HEK293 (cell line): ENCODE measurements around the gene CALHM3.

Experiments
- SETDB1 ChIP-seq: IDR thresholded peaks from one replicate; pipeline ENCODE4 v1.6.1; 2017; ENCODE audit warnings: mild to moderate bottlenecking, low read length, moderate library complexity, mixed read lengths; ENCODE audit not compliant: insufficient read length
- YY1 ChIP-seq: fragments of 450-650 bp; formaldehyde crosslinking; IDR thresholded peaks from 2 replicates; pipeline ENCODE4 v1.5.1; 2018; ENCODE audit warnings: missing biosample characterization, missing genetic modification characterization
- ZNF132 ChIP-seq: fragments of 450-650 bp; formaldehyde crosslinking; IDR thresholded peaks from 2 replicates; pipeline ENCODE4 v1.5.1; 2017; ENCODE audit warnings: missing biosample characterization, missing genetic modification characterization, borderline replicate concordance
- ZNF48 ChIP-seq: fragments of 450-650 bp; formaldehyde crosslinking; IDR thresholded peaks from 2 replicates; pipeline ENCODE4 v1.5.1; 2016; ENCODE audit warnings: missing biosample characterization, missing genetic modification characterization
- ZNF521 ChIP-seq: fragments of 450-650 bp; formaldehyde crosslinking; IDR thresholded peaks from 2 replicates; pipeline ENCODE4 v1.5.1; 2017; ENCODE audit warnings: missing biosample characterization, mild to moderate bottlenecking, missing genetic modification characterization
- ZNF561 ChIP-seq: fragments of 450-650 bp; IDR thresholded peaks from 2 replicates; pipeline ENCODE4 v1.5.1; 2018; ENCODE audit warnings: missing biosample characterization, missing genetic modification characterization, borderline replicate concordance
- ZNF747 ChIP-seq: fragments of 450-650 bp; formaldehyde crosslinking; IDR thresholded peaks from 2 replicates; pipeline ENCODE4 v1.5.1; 2016; ENCODE audit warnings: missing biosample characterization, missing genetic modification characterization
- ZNF76 ChIP-seq: fragments of 450-650 bp; formaldehyde crosslinking; IDR thresholded peaks from 2 replicates; pipeline ENCODE4; 2016; ENCODE audit warnings: low read depth, missing biosample characterization, missing genetic modification characterization, borderline replicate concordance
- TF ChIP-seq, protein P1 (sequence below): fragments of 450-650 bp; formaldehyde crosslinking; IDR thresholded peaks from 2 replicates; pipeline ENCODE4 v1.5.1; 2016; ENCODE audit warnings: missing biosample characterization, missing genetic modification characterization
- TF ChIP-seq, protein P2 (sequence below): fragments of 450-650 bp; formaldehyde crosslinking; IDR thresholded peaks from 2 replicates; pipeline ENCODE4 v1.5.1; 2016; ENCODE audit warnings: missing biosample characterization, missing genetic modification characterization
- TF ChIP-seq, protein P3 (sequence below): fragments of 450-650 bp; formaldehyde crosslinking; IDR thresholded peaks from 2 replicates; pipeline ENCODE4 v1.5.1; 2016; ENCODE audit warnings: missing biosample characterization, missing genetic modification characterization
- TF ChIP-seq, protein P4 (sequence below): fragments of 450-650 bp; formaldehyde crosslinking; IDR thresholded peaks from 2 replicates; pipeline ENCODE4 v1.5.1; 2016; ENCODE audit warnings: missing biosample characterization, missing genetic modification characterization
- TF ChIP-seq, protein P5 (sequence below): fragments of 450-650 bp; formaldehyde crosslinking; IDR thresholded peaks from 2 replicates; pipeline ENCODE4 v1.5.1; 2016; ENCODE audit warnings: missing biosample characterization, missing genetic modification characterization, low read depth

DNA sequence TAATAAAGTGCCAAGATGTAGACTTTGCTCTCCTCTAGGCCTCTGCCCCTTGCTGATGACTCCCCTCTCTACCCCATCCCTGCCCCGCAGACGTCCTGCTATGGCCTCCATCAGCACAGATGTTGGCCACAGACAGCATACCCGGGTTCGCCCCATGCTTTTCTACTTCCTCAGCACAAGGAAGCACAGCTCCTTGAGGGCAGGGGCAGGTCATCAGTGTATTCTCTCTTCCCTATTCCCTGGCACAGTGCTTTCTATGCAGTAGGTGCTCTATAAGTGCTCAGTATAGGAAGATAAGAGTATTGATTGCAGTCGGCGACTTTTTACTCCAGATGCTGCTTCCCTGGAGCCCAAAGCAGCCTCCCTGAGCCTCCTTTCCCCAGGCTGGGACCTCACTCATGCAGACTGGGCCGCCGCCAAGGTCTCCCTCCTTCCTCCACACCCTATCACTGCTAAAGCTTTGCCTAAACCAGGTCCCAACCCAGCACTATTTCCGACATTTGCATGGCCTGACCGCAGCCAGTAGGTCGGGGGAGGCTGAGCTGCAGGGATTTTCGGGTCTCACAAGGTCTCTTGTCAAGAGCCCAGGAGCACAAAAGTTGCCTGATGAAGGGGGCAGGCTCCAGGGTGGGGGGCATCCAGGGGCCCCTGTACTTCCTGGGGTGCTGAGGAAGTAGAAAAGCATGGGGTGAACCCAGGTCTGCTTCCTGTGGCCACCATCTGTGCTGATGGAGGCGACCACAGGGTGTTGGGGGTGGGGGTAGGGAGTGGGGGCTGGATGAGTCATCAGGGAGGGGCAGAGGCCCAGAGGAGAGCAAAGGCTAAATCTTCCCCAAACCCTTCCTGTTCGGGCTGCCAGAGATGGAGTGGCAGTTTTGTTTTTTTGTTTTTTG, 8.0 kb downstream of the CALHM3 start:
- TF ChIP-seq, protein P1, sequence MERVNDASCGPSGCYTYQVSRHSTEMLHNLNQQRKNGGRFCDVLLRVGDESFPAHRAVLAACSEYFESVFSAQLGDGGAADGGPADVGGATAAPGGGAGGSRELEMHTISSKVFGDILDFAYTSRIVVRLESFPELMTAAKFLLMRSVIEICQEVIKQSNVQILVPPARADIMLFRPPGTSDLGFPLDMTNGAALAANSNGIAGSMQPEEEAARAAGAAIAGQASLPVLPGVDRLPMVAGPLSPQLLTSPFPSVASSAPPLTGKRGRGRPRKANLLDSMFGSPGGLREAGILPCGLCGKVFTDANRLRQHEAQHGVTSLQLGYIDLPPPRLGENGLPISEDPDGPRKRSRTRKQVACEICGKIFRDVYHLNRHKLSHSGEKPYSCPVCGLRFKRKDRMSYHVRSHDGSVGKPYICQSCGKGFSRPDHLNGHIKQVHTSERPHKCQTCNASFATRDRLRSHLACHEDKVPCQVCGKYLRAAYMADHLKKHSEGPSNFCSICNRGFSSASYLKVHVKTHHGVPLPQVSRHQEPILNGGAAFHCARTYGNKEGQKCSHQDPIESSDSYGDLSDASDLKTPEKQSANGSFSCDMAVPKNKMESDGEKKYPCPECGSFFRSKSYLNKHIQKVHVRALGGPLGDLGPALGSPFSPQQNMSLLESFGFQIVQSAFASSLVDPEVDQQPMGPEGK (tag by site-specific recombination), result no peak
- TF ChIP-seq, protein P2, sequence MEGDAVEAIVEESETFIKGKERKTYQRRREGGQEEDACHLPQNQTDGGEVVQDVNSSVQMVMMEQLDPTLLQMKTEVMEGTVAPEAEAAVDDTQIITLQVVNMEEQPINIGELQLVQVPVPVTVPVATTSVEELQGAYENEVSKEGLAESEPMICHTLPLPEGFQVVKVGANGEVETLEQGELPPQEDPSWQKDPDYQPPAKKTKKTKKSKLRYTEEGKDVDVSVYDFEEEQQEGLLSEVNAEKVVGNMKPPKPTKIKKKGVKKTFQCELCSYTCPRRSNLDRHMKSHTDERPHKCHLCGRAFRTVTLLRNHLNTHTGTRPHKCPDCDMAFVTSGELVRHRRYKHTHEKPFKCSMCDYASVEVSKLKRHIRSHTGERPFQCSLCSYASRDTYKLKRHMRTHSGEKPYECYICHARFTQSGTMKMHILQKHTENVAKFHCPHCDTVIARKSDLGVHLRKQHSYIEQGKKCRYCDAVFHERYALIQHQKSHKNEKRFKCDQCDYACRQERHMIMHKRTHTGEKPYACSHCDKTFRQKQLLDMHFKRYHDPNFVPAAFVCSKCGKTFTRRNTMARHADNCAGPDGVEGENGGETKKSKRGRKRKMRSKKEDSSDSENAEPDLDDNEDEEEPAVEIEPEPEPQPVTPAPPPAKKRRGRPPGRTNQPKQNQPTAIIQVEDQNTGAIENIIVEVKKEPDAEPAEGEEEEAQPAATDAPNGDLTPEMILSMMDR (tag by site-specific recombination), result no peak
- TF ChIP-seq ZNF561 (tag by site-specific recombination) (no peak), ZNF48 (tag by site-specific recombination) (no peak), ZNF521 (no peak), ZNF132 (tag by site-specific recombination) (no peak), YY1 (tag by site-specific recombination) (no peak), ZNF747 (no peak), SETDB1 (no peak), ZNF76 (tag by site-specific recombination) (no peak)
- TF ChIP-seq, protein P3, sequence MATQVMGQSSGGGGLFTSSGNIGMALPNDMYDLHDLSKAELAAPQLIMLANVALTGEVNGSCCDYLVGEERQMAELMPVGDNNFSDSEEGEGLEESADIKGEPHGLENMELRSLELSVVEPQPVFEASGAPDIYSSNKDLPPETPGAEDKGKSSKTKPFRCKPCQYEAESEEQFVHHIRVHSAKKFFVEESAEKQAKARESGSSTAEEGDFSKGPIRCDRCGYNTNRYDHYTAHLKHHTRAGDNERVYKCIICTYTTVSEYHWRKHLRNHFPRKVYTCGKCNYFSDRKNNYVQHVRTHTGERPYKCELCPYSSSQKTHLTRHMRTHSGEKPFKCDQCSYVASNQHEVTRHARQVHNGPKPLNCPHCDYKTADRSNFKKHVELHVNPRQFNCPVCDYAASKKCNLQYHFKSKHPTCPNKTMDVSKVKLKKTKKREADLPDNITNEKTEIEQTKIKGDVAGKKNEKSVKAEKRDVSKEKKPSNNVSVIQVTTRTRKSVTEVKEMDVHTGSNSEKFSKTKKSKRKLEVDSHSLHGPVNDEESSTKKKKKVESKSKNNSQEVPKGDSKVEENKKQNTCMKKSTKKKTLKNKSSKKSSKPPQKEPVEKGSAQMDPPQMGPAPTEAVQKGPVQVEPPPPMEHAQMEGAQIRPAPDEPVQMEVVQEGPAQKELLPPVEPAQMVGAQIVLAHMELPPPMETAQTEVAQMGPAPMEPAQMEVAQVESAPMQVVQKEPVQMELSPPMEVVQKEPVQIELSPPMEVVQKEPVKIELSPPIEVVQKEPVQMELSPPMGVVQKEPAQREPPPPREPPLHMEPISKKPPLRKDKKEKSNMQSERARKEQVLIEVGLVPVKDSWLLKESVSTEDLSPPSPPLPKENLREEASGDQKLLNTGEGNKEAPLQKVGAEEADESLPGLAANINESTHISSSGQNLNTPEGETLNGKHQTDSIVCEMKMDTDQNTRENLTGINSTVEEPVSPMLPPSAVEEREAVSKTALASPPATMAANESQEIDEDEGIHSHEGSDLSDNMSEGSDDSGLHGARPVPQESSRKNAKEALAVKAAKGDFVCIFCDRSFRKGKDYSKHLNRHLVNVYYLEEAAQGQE (tag by site-specific recombination), result no peak
- TF ChIP-seq, protein P4, sequence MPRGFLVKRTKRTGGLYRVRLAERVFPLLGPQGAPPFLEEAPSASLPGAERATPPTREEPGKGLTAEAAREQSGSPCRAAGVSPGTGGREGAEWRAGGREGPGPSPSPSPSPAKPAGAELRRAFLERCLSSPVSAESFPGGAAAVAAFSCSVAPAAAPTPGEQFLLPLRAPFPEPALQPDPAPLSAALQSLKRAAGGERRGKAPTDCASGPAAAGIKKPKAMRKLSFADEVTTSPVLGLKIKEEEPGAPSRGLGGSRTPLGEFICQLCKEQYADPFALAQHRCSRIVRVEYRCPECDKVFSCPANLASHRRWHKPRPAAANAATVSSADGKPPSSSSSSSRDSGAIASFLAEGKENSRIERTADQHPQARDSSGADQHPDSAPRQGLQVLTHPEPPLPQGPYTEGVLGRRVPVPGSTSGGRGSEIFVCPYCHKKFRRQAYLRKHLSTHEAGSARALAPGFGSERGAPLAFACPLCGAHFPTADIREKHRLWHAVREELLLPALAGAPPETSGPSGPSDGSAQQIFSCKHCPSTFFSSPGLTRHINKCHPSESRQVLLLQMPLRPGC (tag by site-specific recombination), result no peak
- TF ChIP-seq, protein P5, sequence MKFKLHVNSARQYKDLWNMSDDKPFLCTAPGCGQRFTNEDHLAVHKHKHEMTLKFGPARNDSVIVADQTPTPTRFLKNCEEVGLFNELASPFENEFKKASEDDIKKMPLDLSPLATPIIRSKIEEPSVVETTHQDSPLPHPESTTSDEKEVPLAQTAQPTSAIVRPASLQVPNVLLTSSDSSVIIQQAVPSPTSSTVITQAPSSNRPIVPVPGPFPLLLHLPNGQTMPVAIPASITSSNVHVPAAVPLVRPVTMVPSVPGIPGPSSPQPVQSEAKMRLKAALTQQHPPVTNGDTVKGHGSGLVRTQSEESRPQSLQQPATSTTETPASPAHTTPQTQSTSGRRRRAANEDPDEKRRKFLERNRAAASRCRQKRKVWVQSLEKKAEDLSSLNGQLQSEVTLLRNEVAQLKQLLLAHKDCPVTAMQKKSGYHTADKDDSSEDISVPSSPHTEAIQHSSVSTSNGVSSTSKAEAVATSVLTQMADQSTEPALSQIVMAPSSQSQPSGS (tag by site-specific recombination), result no peak
